H4 (cell line): ENCODE measurements around the gene TAF1C. TPM values are rescaled to one million over a fixed set of nuclear protein-coding genes. Genes with fewer than 3 reads are reported as not detected.

Source experiments
- DNase-seq: peaks from one replicate; pipeline ENCODE4 v3.0.0-alpha.2; 2015; ENCODE audit warnings: low spot score
- total RNA-seq: library from RNA; depleted of rRNA; stranded (reverse); fragments of >200 nt; shearing (Covaris generic); gene quantifications from 2 replicates; pipeline ENCODE4 v1.2.3, GENCODE V29; 2014

The TAF1C gene
- total RNA-seq, 1 experiment from 2014 or later, result 18.4 TPM

DNA sequence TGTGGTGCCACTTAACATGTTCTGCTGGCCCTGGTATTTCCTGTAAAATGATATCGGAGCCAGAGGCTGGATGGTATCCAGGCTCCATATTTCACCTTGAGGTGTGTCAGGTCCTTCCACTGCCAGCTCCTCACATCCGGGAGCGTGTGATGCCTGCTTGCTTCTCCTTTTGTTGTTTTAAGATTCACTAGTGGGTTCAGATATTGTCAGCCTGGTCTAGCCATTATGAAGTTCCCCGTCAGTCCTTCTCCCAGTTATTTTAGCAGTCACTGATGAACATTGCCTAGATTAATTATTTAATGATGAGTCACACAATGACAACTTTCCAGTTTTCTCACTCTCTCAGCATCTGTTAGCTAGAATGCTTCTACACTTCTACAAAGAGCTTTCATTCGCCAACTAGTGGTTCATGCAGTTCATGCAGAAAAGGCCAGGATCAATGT is 30.5 kb downstream of the TAF1C start:
- no peak for DNase-seq

GRCh38 chr16:84155771-84156170 is 31.1 kb downstream of the TAF1C start:
- no peak for DNase-seq

DNA sequence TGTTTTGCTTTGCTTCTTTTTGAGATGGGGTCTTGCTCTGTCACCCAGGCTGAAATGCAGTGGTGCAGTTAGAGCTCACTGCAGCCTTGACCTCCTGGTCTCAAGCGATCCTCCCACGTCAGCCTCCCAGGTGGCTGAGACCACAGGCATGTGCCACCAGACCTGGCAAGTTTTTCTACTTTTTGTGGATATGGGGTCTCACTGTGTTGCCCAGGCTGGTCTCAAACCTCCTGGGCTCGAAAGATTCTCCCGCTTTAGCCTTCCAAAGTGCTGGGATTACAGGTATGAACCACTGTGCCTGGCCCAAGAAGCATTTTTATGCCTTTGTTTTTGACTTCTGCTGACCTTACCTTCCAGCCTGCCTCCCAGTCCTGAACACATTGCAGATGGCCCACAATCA is 31.6 kb downstream of the TAF1C start:
- DNase-seq, result no peak

GRCh38 chr16:84153660-84154214 is 33.1 kb downstream of the TAF1C start:
- DNase-seq, result no peak

GRCh38 chr16:84150926-84151325 is 35.9 kb downstream of the TAF1C start:
- DNase-seq, result no peak

DNA sequence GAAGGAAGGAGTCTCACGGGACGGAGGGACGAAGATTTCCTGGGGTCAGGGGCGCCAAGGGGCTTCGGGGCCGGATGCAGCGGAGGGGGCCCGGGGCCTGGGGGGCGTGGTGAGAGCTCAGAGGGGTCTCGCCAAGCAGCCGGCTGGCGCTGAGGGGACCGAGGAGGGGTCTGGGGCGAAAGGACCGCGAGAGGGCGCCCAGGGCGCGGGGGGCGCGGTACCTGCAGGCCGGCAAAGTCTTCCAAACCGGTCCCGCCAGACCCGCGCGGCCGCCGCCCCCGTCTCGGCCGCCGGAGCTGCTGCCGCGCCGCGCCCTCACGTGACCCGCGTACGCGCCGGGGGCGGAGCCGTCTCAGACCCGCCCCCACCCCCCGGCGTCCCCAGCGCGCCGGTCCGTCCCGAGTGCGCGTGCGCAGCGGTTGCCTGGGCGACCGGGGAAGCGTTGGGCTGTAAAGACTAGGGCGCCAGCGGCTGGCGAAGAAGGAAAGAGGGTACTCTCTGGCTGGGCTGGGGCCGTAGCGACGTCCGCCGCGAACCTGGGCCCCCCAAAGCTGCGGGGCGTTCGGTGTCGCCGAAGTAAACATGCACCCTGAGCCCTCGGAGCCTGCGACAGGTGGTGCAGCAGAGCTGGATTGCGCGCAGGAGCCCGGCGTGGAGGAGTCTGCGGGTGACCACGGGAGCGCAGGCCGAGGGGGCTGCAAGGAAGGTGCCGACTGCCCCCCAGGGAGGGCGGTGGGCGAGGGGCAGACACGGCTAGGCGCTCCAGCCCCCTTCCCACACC is 41.8 kb downstream of the TAF1C start, which contains the start of the genes DNAAF1 and HSDL1:
DNAAF1 (plus strand) TSS at position 450 of the 781 bp plus-strand sequence; CDS start at position 583, 133 bp downstream.
HSDL1 (minus strand) TSS at position 319 of the 781 bp plus-strand sequence. CDS start 13,856 bp downstream, outside the sequence.
- DNase-seq, result peak; percentile 78

GRCh38 chr16:84144209-84144858 is 42.5 kb downstream of the TAF1C start:
- DNase-seq, result no peak

- DNase-seq, result no peak
These were observed 43.1 kb downstream of the TAF1C start for GRCh38 chr16:84143784-84144199.

DNA sequence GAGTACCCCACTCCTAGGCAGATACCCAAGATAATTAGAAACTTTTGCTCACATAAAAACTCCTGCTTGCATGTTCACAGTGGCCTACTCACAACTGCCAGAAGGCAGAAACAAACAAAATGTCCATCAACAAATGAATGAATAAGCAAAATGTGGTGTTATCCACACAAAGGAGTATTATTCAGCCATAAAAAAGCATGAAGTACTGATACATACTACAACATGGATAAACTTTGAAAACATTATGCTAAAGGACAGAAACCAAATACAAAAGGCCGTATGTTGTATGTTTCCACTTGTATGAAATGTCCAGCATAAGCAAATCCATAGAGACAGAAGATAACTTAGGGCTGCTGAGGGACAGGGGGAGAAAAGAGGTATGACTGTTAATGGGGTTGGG is 43.8 kb downstream of the TAF1C start:
- no peak for DNase-seq

DNA sequence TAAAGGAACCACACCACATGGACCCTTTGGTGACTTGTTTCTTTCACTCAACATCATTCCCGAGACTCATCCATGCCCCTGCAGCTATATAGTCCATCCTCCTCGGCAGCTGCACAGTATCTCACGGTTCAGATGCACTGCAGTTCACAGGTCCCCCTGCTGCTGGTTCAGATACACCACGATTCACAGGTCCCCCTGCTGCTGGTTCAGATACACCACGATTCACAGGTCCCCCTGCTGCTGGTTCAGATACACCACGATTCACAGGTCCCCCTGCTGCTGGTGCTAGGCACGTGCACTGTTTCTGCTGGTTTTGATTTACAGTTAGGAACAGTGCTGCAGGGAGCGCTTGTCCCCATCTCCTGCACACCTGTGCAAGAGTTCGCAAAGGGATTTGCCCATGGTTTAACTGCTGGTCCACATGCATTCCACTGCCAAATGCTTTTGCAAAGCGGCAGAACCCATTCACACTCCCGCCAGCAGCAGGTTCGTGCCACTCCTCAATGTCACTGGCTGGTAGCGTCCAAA is 45.6 kb downstream of the TAF1C start:
- DNase-seq, result no peak

GRCh38 chr16:84139628-84140258 is 47.1 kb downstream of the TAF1C start:
- DNase-seq, result no peak

GRCh38 chr16:84138824-84139627 is 47.8 kb downstream of the TAF1C start:
- peak; percentile 94 for DNase-seq

DNA sequence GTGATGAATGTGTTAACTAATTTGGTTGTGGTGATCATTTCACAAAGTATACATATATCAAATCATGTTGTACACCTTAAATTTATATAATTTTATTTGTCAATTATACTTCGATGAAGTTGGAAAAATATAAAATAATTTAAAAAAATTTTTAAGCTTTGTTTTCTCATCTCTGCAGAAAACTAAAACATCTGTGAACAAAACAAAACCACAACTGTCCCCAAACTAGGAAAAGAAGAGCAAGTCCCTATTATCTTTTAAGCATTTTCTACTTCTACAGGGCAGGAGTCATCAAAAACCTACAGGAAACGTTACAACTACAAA is 48.4 kb downstream of the TAF1C start:
- no peak for DNase-seq

DNA sequence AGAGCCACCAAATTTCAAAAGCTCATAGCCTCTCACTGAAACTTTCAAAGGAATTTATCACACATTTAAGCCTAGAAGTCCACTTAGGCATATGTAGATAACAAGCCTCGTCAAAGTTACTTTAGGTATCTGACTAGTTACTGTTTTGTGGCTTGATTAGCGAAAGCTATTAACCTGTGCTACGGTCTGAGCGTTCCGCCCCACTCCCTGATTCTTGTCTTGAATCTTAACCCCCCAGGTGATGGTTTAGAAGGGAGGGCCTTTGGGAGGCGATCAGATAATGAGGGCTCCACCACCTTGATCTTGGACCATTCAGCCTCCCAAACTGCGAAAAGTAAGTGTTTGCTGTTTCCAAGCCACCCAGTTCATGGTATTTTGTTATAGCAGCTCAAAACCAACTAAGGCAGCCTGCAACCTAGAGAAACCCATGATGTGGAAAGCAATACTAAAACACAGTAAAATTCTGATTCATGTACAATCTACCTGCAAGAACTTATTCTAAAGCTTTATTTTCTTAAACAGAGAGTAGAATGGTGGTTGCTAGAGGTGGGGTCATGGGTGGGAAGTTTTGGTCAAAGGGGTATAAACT is 49.0 kb downstream of the TAF1C start:
- DNase-seq, result no peak

DNA sequence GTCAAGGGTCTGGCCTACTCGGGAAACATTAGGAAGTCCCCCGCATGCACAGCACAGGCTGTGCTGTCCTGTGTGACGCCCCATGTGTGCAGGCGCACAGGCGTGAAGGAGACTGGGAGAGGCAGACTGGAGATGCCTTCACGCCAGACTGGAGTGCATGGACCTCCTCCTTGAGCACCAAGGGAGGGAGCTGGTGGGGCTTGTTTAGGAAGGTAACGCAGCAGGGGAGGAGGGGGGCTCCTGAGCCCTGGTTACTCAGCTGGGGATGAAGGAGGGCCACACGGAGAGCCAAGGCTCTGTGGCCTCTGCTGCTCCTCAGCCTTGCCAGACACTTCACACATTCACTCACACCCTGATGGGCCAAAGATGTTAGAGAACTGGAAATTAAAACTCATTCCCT is 49.6 kb downstream of the TAF1C start:
- no peak for DNase-seq

DNA sequence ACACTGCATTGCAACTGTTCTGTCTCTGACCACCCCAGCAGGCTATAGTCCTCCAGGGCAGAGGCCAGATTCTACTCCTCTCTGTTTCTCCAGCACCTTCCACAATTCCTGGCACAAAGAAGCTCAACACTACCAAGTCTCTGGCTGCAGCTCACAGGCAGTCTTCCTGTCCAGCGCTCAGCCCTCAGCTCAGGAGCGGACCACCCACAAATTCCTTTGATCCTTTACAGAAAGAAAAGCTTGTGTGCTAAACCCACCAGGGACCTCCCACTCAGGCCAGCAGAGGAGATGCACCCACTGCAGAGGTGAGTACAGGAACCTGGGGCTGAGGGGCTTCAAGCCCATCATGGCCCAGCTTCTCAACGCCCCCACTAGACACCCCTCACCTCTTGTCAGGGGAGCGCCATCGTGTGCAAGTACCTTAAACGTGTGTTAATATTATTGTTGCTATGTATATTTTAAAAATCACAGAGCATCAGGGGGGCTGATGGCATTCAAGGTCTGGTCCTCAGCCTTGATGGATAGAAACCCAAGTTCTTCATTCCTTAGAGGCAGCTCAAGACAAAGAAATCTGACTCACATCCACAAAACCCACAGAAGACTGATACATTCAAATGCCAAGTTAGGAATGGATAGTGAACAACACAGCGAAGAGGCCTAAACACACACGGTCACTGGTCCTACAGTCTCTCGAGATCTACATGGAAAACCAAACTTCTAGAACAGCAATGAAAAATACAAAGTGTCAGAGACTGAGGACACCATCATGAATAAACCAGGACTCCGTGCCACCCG is 50.3 kb downstream of the TAF1C start:
- no peak for DNase-seq

DNA sequence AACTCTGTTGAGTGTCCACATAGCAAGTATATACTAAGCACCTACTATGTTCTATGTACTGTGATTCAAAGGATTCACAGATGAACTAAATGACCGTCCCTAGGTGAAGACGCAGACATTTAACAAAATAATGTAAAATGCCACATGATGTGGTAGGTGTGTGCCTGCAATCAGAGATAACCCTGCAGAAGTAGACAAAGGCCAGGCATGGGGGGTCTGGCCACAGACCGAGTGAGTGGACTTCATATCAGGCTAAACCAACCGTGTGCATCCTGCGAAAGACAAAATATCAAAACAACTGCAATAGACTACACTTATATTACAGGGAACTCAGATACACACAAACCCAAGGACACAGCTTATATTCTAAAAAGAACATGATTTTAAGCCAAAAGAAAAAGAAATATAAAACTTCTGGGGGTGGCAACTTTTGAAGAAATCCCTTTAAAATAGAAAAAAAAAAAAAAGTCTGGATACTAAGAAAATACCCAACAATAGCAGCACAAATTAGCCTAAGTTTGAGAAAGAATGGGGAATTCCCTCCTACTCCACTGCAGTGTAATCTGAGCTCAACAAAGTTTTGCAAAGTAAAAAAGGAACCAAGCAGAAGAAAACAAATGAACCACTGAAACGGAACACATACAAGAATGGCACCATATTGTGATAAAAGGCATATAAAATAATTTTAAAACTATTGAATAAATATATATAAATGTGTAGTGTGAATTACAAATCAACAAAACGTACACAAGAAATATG is 54.2 kb downstream of the TAF1C start:
- DNase-seq, result no peak

DNA sequence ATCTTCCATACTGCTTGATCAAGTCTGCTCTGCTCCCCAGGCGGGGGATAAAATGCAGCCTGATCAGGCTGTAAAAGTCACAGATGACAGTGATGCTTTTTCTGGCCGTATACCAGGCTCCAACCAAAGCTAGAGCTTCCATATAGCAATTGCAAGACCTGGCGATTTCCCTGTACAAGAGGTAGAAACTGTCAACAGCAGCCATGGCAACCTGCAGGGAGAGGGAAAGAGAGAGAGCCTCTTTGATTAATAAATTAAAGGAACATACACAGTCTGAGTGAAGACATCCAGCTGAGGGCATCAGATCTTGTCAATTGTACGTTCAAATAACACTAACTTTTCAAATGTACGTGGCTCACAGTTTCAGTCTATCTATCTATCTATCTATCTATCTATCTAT is 55.7 kb downstream of the TAF1C start:
- no peak for DNase-seq
